ENCODE measurements around the gene SNX25. TPM values are rescaled to one million over a fixed set of nuclear protein-coding genes. Genes with fewer than 3 reads are reported as not detected.

SNX25 gene
- total and polyA plus RNA-seq, 2 of the 13 experiments (the other 11 are each of a cell fraction or from before 2014, with no cell fraction given), result 23.4 to 23.5 TPM

DNA sequence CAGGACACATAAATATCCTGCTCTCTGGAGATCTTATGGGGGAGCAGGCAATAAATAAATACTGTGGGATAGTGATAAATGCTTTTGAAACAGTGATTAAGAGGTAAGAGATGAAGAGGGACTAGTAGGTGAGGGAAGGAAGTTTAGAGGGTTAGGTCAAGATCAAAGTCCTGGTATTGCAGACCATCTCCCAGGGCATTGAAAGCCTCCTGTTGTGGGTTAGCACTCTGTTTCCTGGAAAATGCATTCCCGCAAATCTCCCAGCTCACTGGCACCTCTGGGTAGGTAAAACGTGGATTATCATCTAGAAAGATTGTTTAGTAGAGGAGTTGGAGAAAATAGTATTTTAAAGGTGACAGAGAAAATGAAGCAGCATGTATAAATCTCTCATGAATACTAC, 2.2 kb downstream of the SNX25 start (continued):
- TF ChIP-seq, protein P1, sequence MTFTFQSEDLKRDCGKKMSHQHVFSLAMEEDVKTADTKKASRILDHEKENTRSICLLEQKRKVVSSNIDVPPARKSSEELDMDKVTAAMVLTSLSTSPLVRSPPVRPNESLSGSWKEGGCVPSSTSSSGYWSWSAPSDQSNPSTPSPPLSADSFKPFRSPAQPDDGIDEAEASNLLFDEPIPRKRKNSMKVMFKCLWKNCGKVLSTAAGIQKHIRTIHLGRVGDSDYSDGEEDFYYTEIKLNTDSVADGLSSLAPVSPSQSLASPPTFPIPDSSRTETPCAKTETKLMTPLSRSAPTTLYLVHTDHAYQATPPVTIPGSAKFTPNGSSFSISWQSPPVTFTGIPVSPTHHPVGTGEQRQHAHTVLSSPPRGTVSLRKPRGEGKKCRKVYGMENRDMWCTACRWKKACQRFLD (CRISPR knock-in tag; IDR thresholded peaks at IDR 0.05; ENCODE audit: borderline replicate concordance), result no peak
- 0 out of 2 replicates have a peak, but pooled peaks have one; percentile 9 for TF ChIP-seq IRF2 (CRISPR knock-in tag; IDR thresholded peaks at IDR 0.05)
- TF ChIP-seq, protein P2, sequence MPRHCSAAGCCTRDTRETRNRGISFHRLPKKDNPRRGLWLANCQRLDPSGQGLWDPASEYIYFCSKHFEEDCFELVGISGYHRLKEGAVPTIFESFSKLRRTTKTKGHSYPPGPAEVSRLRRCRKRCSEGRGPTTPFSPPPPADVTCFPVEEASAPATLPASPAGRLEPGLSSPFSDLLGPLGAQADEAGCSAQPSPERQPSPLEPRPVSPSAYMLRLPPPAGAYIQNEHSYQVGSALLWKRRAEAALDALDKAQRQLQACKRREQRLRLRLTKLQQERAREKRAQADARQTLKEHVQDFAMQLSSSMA (CRISPR knock-in tag; IDR thresholded peaks at IDR 0.05), result no peak
- no peak for TF ChIP-seq TBX2 (CRISPR knock-in tag; IDR thresholded peaks at IDR 0.05; ENCODE audit: borderline replicate concordance)
- TF ChIP-seq RARA (CRISPR knock-in tag; IDR thresholded peaks at IDR 0.05), result peak; percentile 51
- TF ChIP-seq RELA (CRISPR knock-in tag; IDR thresholded peaks at IDR 0.05), result no peak
- no peak for TF ChIP-seq ZNF205 (CRISPR knock-in tag; IDR thresholded peaks at IDR 0.05)
- no peak for TF ChIP-seq PRDM15 (CRISPR knock-in tag; IDR thresholded peaks at IDR 0.05)
- TF ChIP-seq ZBTB39 (CRISPR knock-in tag; IDR thresholded peaks at IDR 0.05), result no peak
- TF ChIP-seq SOX5 (CRISPR knock-in tag; IDR thresholded peaks at IDR 0.05; ENCODE audit: borderline replicate concordance), result no peak
- peak; percentile 46; the same call in 1 of the 2 replicates for TF ChIP-seq ARID5B (CRISPR knock-in tag; IDR thresholded peaks at IDR 0.05)
- TF ChIP-seq ZNF24 (IDR thresholded peaks at IDR 0.05), result no peak
- no peak for TF ChIP-seq ZNF282 (IDR thresholded peaks at IDR 0.05; ENCODE audit: partially characterized antibody)
- no peak for TF ChIP-seq AHR (CRISPR knock-in tag; IDR thresholded peaks at IDR 0.05)
- no peak for TF ChIP-seq ZSCAN21 (CRISPR knock-in tag; IDR thresholded peaks at IDR 0.05; ENCODE audit: borderline replicate concordance)
- TF ChIP-seq NFKBIZ (CRISPR knock-in tag; IDR thresholded peaks at IDR 0.05), result no peak
- no peak for TF ChIP-seq MTA3 (CRISPR knock-in tag; IDR thresholded peaks at IDR 0.05)
- TF ChIP-seq MED1 (CRISPR knock-in tag; IDR thresholded peaks at IDR 0.05), result 0 out of 2 replicates have a peak, but pooled peaks have one; percentile 15
- no peak for TF ChIP-seq DNMT3B (CRISPR knock-in tag; conservative IDR thresholded peaks at IDR 0.05)
- no peak for TF ChIP-seq RARG (CRISPR knock-in tag; IDR thresholded peaks at IDR 0.05; ENCODE audit: low read depth)
